Peyer's patch (tissue), 4 donors: ENCODE measurements around the gene NETO2.
"Not testable (repeated sequence)": the region's sequence is repeated elsewhere in the genome, so short reads cannot be mapped to it uniquely, and the experiment has no call there.

Source experiments
- POLR2A ChIP-seq, 2 donors: fragments of 450-650 bp; IDR thresholded peaks; one replicate each; pipeline ENCODE4 v1.5.1; 2017; ENCODE audit warnings: antibody characterized with exemption in 2 of 2, mild to moderate bottlenecking in 2 of 2, moderate library complexity in 2 of 2
- TF ChIP-seq, protein P1 (sequence below), 6 experiments: fragments of 450-650 bp in 4 of 6; fragments of 200-600 bp in 2 of 6; sonication (generic) in 1 of 6; IDR thresholded peaks; one replicate each; pipeline ENCODE4 v1.5.1; 2017 to 2019; ENCODE audit warnings: antibody characterized with exemption in 6 of 6, mild to moderate bottlenecking in 3 of 6, moderate library complexity in 1 of 6

DNA sequence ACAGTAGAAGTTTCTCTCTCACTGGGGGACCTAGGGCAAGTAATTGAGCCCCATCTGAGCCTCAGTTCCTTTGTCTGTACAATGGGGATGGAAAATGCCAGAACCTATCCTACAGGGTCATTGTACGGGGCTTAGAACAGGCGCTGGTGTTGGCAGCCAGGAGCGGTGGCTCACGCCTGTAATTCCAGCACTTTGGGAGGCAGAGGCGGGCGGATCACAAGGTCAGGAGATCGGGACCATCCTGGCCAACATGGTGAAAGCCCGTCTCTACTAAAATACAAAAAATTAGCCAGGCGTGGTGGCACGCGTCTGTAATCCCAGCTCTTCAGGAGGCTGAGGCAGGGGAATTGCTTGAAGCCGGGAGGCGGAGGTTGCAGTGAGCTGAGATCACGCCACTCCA lies 87.7 kb downstream of the NETO2 start:
- TF ChIP-seq, protein P1, sequence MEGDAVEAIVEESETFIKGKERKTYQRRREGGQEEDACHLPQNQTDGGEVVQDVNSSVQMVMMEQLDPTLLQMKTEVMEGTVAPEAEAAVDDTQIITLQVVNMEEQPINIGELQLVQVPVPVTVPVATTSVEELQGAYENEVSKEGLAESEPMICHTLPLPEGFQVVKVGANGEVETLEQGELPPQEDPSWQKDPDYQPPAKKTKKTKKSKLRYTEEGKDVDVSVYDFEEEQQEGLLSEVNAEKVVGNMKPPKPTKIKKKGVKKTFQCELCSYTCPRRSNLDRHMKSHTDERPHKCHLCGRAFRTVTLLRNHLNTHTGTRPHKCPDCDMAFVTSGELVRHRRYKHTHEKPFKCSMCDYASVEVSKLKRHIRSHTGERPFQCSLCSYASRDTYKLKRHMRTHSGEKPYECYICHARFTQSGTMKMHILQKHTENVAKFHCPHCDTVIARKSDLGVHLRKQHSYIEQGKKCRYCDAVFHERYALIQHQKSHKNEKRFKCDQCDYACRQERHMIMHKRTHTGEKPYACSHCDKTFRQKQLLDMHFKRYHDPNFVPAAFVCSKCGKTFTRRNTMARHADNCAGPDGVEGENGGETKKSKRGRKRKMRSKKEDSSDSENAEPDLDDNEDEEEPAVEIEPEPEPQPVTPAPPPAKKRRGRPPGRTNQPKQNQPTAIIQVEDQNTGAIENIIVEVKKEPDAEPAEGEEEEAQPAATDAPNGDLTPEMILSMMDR (IDR thresholded peaks at IDR 0.05) = not testable (repeated sequence)
- TF ChIP-seq POLR2A (IDR thresholded peaks at IDR 0.05) = not testable (repeated sequence)
